Astrocyte (in vitro differentiated cells and primary cell): Measurements from ENCODE around the gene UBE2F.

ENCODE experiments used
- CTCF ChIP-seq: IDR thresholded peaks from 2 replicates; pipeline ENCODE4 v1.5.1; 2011; ENCODE audit warnings: low read depth, mild to moderate bottlenecking, inconsistent platforms, low read length, moderate library complexity; ENCODE audit not compliant: insufficient read depth
- EZH2 ChIP-seq: IDR thresholded peaks from 2 replicates; pipeline ENCODE4 v1.6.1; 2012; ENCODE audit warnings: mild to moderate bottlenecking, low read length, inconsistent platforms; ENCODE audit not compliant: insufficient read depth

- TF ChIP-seq CTCF (no peak), EZH2 (no peak)
Measured at GRCh38 chr2:238029853-238030252, 63.0 kb downstream of the UBE2F start.
